Spleen (tissue), 7 donors: ENCODE results near the gene ADARB1.

ENCODE experiments used
- POLR2AphosphoS5 ChIP-seq, 3 donors: sonication (generic); formaldehyde crosslinking; IDR thresholded peaks; one replicate each; pipeline ENCODE4 v1.5.1; 2017; ENCODE audit warnings: antibody characterized with exemption in 3 of 3
- TF ChIP-seq, protein P1 (sequence below), 11 experiments: fragments of 200-600 bp in 7 of 11; fragments of 450-650 bp in 4 of 11; sonication (generic) in 4 of 11; IDR thresholded peaks in 8 of 11; conservative IDR thresholded peaks in 3 of 11; 1 replicate in 7 of 11; 2 replicates in 4 of 11; pipeline versions ENCODE4 v1.4.0 to v1.8.0; 2016 to 2021; ENCODE audit warnings: antibody characterized with exemption in 11 of 11, inconsistent platforms in 4 of 11, mild to moderate bottlenecking in 1 of 11
- donor health status: DM: no; HTN: no; CAD: no; lungs with moderate emphysema.
- donor health status: DM: no; HTN: no; CAD: no.
- donor health status: DM: no; HTN: no; CAD: no.

DNA sequence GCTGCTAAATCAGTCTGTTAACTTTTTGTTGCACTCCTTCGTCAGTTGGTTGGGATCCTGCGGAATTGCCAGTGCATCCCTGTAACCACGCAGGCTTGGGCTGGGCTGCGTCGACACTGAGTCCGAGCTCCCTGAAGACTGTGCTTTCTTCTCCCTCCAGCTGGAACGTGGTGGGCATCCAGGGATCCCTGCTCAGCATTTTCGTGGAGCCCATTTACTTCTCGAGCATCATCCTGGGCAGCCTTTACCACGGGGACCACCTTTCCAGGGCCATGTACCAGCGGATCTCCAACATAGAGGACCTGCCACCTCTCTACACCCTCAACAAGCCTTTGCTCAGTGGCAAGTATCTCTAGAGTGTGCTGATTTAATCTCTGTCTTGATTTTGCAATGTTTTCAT lies 130.0 kb downstream of the ADARB1 start:
- TF ChIP-seq, protein P1, sequence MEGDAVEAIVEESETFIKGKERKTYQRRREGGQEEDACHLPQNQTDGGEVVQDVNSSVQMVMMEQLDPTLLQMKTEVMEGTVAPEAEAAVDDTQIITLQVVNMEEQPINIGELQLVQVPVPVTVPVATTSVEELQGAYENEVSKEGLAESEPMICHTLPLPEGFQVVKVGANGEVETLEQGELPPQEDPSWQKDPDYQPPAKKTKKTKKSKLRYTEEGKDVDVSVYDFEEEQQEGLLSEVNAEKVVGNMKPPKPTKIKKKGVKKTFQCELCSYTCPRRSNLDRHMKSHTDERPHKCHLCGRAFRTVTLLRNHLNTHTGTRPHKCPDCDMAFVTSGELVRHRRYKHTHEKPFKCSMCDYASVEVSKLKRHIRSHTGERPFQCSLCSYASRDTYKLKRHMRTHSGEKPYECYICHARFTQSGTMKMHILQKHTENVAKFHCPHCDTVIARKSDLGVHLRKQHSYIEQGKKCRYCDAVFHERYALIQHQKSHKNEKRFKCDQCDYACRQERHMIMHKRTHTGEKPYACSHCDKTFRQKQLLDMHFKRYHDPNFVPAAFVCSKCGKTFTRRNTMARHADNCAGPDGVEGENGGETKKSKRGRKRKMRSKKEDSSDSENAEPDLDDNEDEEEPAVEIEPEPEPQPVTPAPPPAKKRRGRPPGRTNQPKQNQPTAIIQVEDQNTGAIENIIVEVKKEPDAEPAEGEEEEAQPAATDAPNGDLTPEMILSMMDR (IDR thresholded peaks at IDR 0.05 in 8 of 11, conservative IDR thresholded peaks at IDR 0.05 in 3 of 11) = no peak
- no peak for TF ChIP-seq POLR2AphosphoS5 (IDR thresholded peaks at IDR 0.05)
